OCI-LY3 (cell line): ENCODE measurements around the gene IPO7.
"Not testable (repeated sequence)": the region's sequence is repeated elsewhere in the genome, so short reads cannot be mapped to it uniquely, and the experiment has no call there.

Source experiments
- H2AFZ ChIP-seq: fragments of 200-600, 300-600 bp; shearing (Covaris generic); 2 replicates; pipeline ENCODE4 v1.6.0; 2014; ENCODE audit warnings: antibody characterized with exemption, low read depth, low read length
- H3K27ac ChIP-seq: fragments of 200-600, 300-600 bp; sonication (generic); 2 replicates; pipeline ENCODE4 v1.5.1; 2014; ENCODE audit warnings: mild to moderate bottlenecking, low read length, moderate library complexity, mixed read lengths
- H3K27me3 ChIP-seq: fragments of 200-600, 300-600 bp; sonication (generic); 2 replicates; pipeline ENCODE4 v1.6.1; 2014; ENCODE audit warnings: low read depth, low read length, mixed read lengths
- H3K36me3 ChIP-seq: fragments of 200-600, 300-600 bp; sonication (generic); replicated peaks from 2 replicates; pipeline ENCODE3; 2014; ENCODE audit warnings: low read depth, low read length, mixed read lengths
- H3K4me1 ChIP-seq: fragments of 300-600, 200-600 bp; sonication (generic); 2 replicates; pipeline ENCODE4 v1.6.1; 2014; ENCODE audit warnings: low read length, mixed read lengths
- H3K4me2 ChIP-seq: fragments of 200-600, 300-600 bp; sonication (generic); 2 replicates; pipeline ENCODE4 v1.6.1; 2014; ENCODE audit warnings: low read length, mixed read lengths
- H3K4me3 ChIP-seq: fragments of 300-600, 200-600 bp; sonication (generic); 2 replicates; pipeline ENCODE4 v1.5.1; 2014; ENCODE audit warnings: antibody characterized with exemption, mild to moderate bottlenecking, low read length, moderate library complexity
- H3K79me2 ChIP-seq: fragments of 300-600, 200-600 bp; shearing (Covaris generic); 2 replicates; pipeline ENCODE4 v1.6.1; 2014; ENCODE audit warnings: mild to moderate bottlenecking, low read length, mixed read lengths
- H3K9ac ChIP-seq: fragments of 300-600, 200-600 bp; shearing (Covaris generic); 2 replicates; pipeline ENCODE4 v1.6.0; 2014; ENCODE audit warnings: mild to moderate bottlenecking, low read length, moderate library complexity
- H3K9me3 ChIP-seq: fragments of 200-600, 300-600 bp; shearing (Covaris generic); 2 replicates; pipeline ENCODE4 v1.6.1; 2014; ENCODE audit warnings: low read length, mixed read lengths; ENCODE audit not compliant: insufficient read depth
- H4K20me1 ChIP-seq: fragments of 200-600, 300-600 bp; sonication (generic); 2 replicates; pipeline ENCODE4 v1.6.1; 2016; ENCODE audit warnings: low read length, mixed read lengths; ENCODE audit not compliant: insufficient read depth
- CTCF ChIP-seq: fragments of 200-600, 300-600 bp; sonication (generic); IDR thresholded peaks from 2 replicates; pipeline ENCODE4 v1.5.1; 2014; ENCODE audit warnings: antibody characterized with exemption, low read length, low read depth
- EZH2phosphoT487 ChIP-seq: fragments of 200-600 bp; shearing (Covaris generic); IDR thresholded peaks from 2 replicates; pipeline ENCODE4 v1.6.1; 2018; ENCODE audit warnings: antibody characterized with exemption, mixed run types, low read depth

The IPO7 gene

GRCh38 chr11:9428706-9429105 lies 44.3 kb downstream of the IPO7 start:
- Histone ChIP-seq H3K4me2 (no peak overlapping the region), H3K36me3 (peaks cover 56% of the 10 kb centered on the region), H3K9me3 (no peaks in the 10 kb centered on the region), H3K9ac (no peak overlapping the region), H2AFZ (no peak overlapping the region), H3K27ac (no peak overlapping the region), H3K27me3 (no peaks in the 10 kb centered on the region), H3K4me3 (no peak overlapping the region), H3K79me2 (no peaks in the 10 kb centered on the region), H4K20me1 (no peaks in the 10 kb centered on the region), H3K4me1 (no peaks in the 10 kb centered on the region)
- TF ChIP-seq CTCF (no peak), EZH2phosphoT487 (no peak)

GRCh38 chr11:9438611-9439010 lies 54.2 kb downstream of the IPO7 start:
- Histone ChIP-seq H3K79me2 (no peaks in the 10 kb centered on the region), H3K9ac (no peak overlapping the region), H2AFZ (no peak overlapping the region), H3K4me3 (no peak overlapping the region), H3K4me1 (no peaks in the 10 kb centered on the region), H3K27ac (no peak overlapping the region), H3K27me3 (no peaks in the 10 kb centered on the region), H3K9me3 (no peaks in the 10 kb centered on the region), H4K20me1 (no peaks in the 10 kb centered on the region), H3K4me2 (no peak overlapping the region), H3K36me3 (peaks cover 54% of the 10 kb centered on the region)
- TF ChIP-seq CTCF (no peak), EZH2phosphoT487 (no peak)

- no peak overlapping the region for H3K27ac ChIP-seq
- H3K4me1 ChIP-seq, result no peaks in the 10 kb centered on the region
- H3K9ac ChIP-seq, result no peak overlapping the region
- H4K20me1 ChIP-seq, result no peaks in the 10 kb centered on the region
- H3K4me3 ChIP-seq, result no peak overlapping the region
- peaks cover 15% of the 10 kb centered on the region for H3K36me3 ChIP-seq
- no peak overlapping the region for H2AFZ ChIP-seq
- H3K4me2 ChIP-seq, result no peak overlapping the region
- H3K27me3 ChIP-seq, result no peaks in the 10 kb centered on the region
- TF ChIP-seq EZH2phosphoT487 (no peak), CTCF (no peak)
- no peaks in the 10 kb centered on the region for H3K9me3 ChIP-seq
- no peaks in the 10 kb centered on the region for H3K79me2 ChIP-seq
Measured at GRCh38 chr11:9446230-9446629, 61.8 kb downstream of the IPO7 start.

GRCh38 chr11:9448576-9449352 lies 64.3 kb downstream of the IPO7 start:
- no peak for TF ChIP-seq CTCF
- no peak for TF ChIP-seq EZH2phosphoT487
- no peaks in the 10 kb centered on the region for H4K20me1 ChIP-seq
- no peaks in the 10 kb centered on the region for H3K27me3 ChIP-seq
- no peak overlapping the region for H3K27ac ChIP-seq
- H3K4me3 ChIP-seq, result no peak overlapping the region
- no peaks in the 10 kb centered on the region for H3K9me3 ChIP-seq
- H2AFZ ChIP-seq, result no peak overlapping the region
- H3K9ac ChIP-seq, result no peak overlapping the region
- H3K4me2 ChIP-seq, result no peak overlapping the region
- no peaks in the 10 kb centered on the region for H3K79me2 ChIP-seq
- H3K36me3 ChIP-seq, result peaks cover 8% of the 10 kb centered on the region
- no peaks in the 10 kb centered on the region for H3K4me1 ChIP-seq

- H3K4me2 ChIP-seq, H3K4me1 ChIP-seq, H3K9ac ChIP-seq, H2AFZ ChIP-seq, H3K27ac ChIP-seq, H3K4me3 ChIP-seq, H3K27me3 ChIP-seq, H4K20me1 ChIP-seq, H3K79me2 ChIP-seq, H3K9me3 ChIP-seq, H3K36me3 ChIP-seq: not testable (repeated sequence)
Measured at GRCh38 chr11:9452023-9452422, 67.6 kb downstream of the IPO7 start.
